ENCODE results near the gene CCDC33. TPM values are rescaled to one million over a fixed set of nuclear protein-coding genes. Genes with fewer than 3 reads are reported as not detected.

The CCDC33 gene
- total RNA-seq, 1 experiment from 2014 or later, result not detected

DNA sequence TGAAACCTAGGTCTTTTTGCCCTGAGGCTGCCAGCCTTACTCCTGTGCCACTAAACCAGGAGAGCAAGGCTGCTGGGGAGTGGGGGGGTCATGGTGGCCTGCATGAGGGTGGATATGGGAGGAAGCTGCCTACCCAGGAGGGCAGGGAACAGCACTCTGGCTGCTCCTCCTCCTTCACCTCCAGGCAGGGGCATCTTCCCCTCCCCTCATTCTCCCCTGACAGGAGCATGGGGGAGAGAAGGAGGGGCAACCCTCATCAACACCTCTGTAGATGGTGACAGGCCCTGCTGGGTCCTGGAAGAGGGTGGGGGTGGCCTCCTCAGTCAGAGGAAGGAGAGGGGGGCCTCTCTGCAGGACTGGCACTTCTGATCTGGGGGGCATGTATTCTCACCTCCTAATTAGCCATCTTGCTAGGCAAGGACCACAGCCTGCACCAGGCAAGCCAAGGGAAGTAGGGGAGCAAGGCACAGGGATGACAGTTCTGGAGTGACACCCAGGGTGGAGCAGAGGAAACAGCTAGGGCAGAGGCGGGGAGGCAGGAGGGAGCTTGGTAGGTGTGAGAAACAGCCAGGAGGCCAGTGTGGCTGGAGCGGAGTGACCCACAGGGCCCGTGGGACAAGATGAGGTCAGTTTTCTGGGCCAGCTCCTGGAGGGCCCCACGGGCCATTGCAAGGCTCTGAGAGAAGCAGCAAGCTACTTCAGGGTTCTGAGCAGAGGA is 4.9 kb downstream of the CCDC33 start:
- intact Hi-C loops (cut with micrococcal nuclease; ENCODE audit: unreplicated experiment), result no loop called here
- peaks cover 30% of the 10 kb centered on the region for H3K4me1 ChIP-seq (ENCODE audit: control insufficient read depth, insufficient read depth, low read length)

DNA sequence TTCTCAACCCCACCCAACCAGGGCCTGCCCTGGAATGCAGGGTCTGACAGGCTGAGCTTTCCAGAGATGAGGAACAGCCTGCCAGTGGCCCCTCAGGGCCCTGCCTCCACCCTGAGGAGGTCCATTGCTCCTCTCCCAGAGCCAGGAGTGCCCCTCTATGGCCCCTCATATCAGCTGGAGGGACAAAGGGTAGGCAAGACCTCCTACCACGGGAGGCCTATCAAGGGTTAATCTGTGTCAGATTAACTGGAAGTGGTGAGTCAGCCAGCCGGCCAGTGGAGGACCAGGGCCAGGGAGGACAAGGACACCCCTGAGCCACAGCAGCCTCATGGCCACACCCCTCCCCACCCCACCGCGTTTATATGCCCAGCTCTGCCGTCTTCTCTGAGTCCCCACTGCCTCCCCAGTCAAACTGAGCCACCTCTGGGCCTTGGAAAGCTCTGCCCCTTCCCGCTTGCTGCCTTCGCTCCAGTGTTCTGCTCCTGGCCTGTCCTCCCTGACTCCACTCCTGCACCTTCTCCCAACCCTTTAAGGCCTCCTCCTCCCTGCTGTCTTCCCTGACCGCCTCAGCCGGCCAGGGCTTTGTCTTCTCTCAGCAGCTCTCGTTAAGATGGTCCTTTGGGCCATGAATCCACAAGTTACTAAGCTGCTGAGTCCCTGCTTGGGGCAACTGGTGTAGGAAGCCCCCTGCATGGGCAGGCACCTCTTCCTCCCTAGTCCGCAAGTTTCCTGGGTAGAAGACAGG is 6.5 kb downstream of the CCDC33 start:
- Histone ChIP-seq H3K4me1 (ENCODE audit: control insufficient read depth, insufficient read depth, low read length) (peaks cover 30% of the 10 kb centered on the region), H3K4me3 (ENCODE audit: low read depth in 2 of 2, low read length in 2 of 2) (no peak overlapping the region), H3K27me3 (ENCODE audit: control insufficient read depth, insufficient read depth, low read length) (no peaks in the 10 kb centered on the region), H3K36me3 (ENCODE audit: control insufficient read depth, insufficient read depth, low read length) (no peaks in the 10 kb centered on the region), H3K27ac (ENCODE audit: low read length) (no peak overlapping the region; the same call in 1 of the 2 replicates), H3K9me3 (ENCODE audit: control insufficient read depth, insufficient read depth, low read depth, low read length) (no peaks in the 10 kb centered on the region)
- ChIA-PET POLR2A (no interaction called here), CTCF (interaction anchor here (0.7 kb wide), 1 partner anchor 11 kb away, joined by 3 read pairs; no protein-coding TSS in a partner anchor)
- in situ Hi-C loops (cut with HindIII; ENCODE audit: low pct_unique_long_range_greater_than_20kb, low sequenced_read_pairs) (no loop called here), intact Hi-C loops (cut with micrococcal nuclease; ENCODE audit: unreplicated experiment) (no loop called here)
- DNase-seq (ENCODE audit: low read depth, low spot score) (no peak), ATAC-seq (no peak)
- no peak for TF ChIP-seq POLR2AphosphoS5 (IDR thresholded peaks at IDR 0.05; ENCODE audit: low read depth, low read length)
- BruUV-seq (replicated peaks), result no TSS peak

More for the DNA sequence above, 4.9 kb downstream of the CCDC33 start:
- ATAC-seq, result no peak
- DNase-seq (ENCODE audit: low read depth, low spot score), result no peak
- ChIA-PET POLR2A (no interaction called here), CTCF (no interaction called here)
- BruUV-seq (replicated peaks), result no TSS peak
- no peaks in the 10 kb centered on the region for H3K36me3 ChIP-seq (ENCODE audit: control insufficient read depth, insufficient read depth, low read length)
- no peak overlapping the region for H3K27ac ChIP-seq (ENCODE audit: low read length)
- in situ Hi-C loops (cut with HindIII; ENCODE audit: low pct_unique_long_range_greater_than_20kb, low sequenced_read_pairs), result no loop called here
- TF ChIP-seq POLR2AphosphoS5 (IDR thresholded peaks at IDR 0.05; ENCODE audit: low read depth, low read length), result no peak
- TF ChIP-seq TCF7L2 (IDR thresholded peaks at IDR 0.05; ENCODE audit: low read depth, low read length), result no peak
- TF ChIP-seq, protein P1, sequence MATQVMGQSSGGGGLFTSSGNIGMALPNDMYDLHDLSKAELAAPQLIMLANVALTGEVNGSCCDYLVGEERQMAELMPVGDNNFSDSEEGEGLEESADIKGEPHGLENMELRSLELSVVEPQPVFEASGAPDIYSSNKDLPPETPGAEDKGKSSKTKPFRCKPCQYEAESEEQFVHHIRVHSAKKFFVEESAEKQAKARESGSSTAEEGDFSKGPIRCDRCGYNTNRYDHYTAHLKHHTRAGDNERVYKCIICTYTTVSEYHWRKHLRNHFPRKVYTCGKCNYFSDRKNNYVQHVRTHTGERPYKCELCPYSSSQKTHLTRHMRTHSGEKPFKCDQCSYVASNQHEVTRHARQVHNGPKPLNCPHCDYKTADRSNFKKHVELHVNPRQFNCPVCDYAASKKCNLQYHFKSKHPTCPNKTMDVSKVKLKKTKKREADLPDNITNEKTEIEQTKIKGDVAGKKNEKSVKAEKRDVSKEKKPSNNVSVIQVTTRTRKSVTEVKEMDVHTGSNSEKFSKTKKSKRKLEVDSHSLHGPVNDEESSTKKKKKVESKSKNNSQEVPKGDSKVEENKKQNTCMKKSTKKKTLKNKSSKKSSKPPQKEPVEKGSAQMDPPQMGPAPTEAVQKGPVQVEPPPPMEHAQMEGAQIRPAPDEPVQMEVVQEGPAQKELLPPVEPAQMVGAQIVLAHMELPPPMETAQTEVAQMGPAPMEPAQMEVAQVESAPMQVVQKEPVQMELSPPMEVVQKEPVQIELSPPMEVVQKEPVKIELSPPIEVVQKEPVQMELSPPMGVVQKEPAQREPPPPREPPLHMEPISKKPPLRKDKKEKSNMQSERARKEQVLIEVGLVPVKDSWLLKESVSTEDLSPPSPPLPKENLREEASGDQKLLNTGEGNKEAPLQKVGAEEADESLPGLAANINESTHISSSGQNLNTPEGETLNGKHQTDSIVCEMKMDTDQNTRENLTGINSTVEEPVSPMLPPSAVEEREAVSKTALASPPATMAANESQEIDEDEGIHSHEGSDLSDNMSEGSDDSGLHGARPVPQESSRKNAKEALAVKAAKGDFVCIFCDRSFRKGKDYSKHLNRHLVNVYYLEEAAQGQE (IDR thresholded peaks at IDR 0.05; ENCODE audit: insufficient read depth in 1 of 2, low read depth in 2 of 2, low read length in 1 of 2), result no peak
- TF ChIP-seq, protein P2, sequence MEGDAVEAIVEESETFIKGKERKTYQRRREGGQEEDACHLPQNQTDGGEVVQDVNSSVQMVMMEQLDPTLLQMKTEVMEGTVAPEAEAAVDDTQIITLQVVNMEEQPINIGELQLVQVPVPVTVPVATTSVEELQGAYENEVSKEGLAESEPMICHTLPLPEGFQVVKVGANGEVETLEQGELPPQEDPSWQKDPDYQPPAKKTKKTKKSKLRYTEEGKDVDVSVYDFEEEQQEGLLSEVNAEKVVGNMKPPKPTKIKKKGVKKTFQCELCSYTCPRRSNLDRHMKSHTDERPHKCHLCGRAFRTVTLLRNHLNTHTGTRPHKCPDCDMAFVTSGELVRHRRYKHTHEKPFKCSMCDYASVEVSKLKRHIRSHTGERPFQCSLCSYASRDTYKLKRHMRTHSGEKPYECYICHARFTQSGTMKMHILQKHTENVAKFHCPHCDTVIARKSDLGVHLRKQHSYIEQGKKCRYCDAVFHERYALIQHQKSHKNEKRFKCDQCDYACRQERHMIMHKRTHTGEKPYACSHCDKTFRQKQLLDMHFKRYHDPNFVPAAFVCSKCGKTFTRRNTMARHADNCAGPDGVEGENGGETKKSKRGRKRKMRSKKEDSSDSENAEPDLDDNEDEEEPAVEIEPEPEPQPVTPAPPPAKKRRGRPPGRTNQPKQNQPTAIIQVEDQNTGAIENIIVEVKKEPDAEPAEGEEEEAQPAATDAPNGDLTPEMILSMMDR (IDR thresholded peaks at IDR 0.05), result no peak
- no peak for TF ChIP-seq SIN3A (IDR thresholded peaks at IDR 0.05; ENCODE audit: borderline replicate concordance, insufficient read depth, low read depth, low read length)
- H3K4me3 ChIP-seq (ENCODE audit: low read depth in 2 of 2, low read length in 2 of 2), result no peak overlapping the region
- no peaks in the 10 kb centered on the region for H3K27me3 ChIP-seq (ENCODE audit: control insufficient read depth, insufficient read depth, low read length)
- H3K9me3 ChIP-seq (ENCODE audit: control insufficient read depth, insufficient read depth, low read depth, low read length), result no peaks in the 10 kb centered on the region

DNA sequence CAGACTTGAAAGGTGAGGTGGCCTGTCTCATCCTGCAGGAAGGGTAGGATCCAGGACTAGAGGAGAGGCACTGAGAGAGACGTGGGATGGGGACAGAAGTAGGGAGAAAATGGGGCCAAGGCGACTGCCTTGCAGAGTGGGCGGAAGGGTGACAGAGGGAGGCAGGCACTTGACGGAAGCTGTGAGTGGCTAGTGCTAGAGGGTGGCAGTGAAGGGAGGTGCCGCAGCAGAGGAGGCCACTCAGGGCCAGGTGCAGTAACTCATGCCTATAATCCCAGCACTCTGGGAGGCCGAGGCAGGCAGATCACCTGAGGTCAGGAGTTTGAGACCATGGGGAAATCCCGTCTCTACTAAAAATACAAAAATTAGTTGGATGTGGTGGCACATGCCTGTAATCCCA is 7.3 kb downstream of the CCDC33 start:
- TF ChIP-seq SIN3A (IDR thresholded peaks at IDR 0.05; ENCODE audit: borderline replicate concordance, insufficient read depth, low read depth, low read length) (no peak), POLR2AphosphoS5 (IDR thresholded peaks at IDR 0.05; ENCODE audit: low read depth, low read length) (no peak), TCF7L2 (IDR thresholded peaks at IDR 0.05; ENCODE audit: low read depth, low read length) (no peak)
- TF ChIP-seq, protein P2 (IDR thresholded peaks at IDR 0.05), result no peak
- TF ChIP-seq, protein P1 (IDR thresholded peaks at IDR 0.05; ENCODE audit: insufficient read depth in 1 of 2, low read depth in 2 of 2, low read length in 1 of 2), result no peak
- intact Hi-C loops (cut with micrococcal nuclease; ENCODE audit: unreplicated experiment), result no loop called here
- ChIA-PET CTCF (interaction anchor here (0.7 kb wide), 1 partner anchor 115 kb away, joined by 3 read pairs; no protein-coding TSS in a partner anchor), POLR2A (no interaction called here)
- Histone ChIP-seq H3K36me3 (ENCODE audit: control insufficient read depth, insufficient read depth, low read length) (no peaks in the 10 kb centered on the region), H3K27ac (ENCODE audit: low read length) (no peak overlapping the region), H3K4me3 (ENCODE audit: low read depth in 2 of 2, low read length in 2 of 2) (no peak overlapping the region), H3K27me3 (ENCODE audit: control insufficient read depth, insufficient read depth, low read length) (no peaks in the 10 kb centered on the region), H3K4me1 (ENCODE audit: control insufficient read depth, insufficient read depth, low read length) (peaks cover 30% of the 10 kb centered on the region), H3K9me3 (ENCODE audit: control insufficient read depth, insufficient read depth, low read depth, low read length) (no peaks in the 10 kb centered on the region)
- no TSS peak for BruUV-seq (replicated peaks)
- ATAC-seq (no peak), DNase-seq (ENCODE audit: low read depth, low spot score) (no peak)
- in situ Hi-C loops (cut with HindIII; ENCODE audit: low pct_unique_long_range_greater_than_20kb, low sequenced_read_pairs), result no loop called here

Measured in Panc1 (cell line).